ENCODE measurements around the gene KCNMA1. TPM values are rescaled to one million over a fixed set of nuclear protein-coding genes. Genes with fewer than 3 reads are reported as not detected.

The KCNMA1 gene
- total RNA-seq, 1 donor from 2014 or later: 5.4 TPM

DNA sequence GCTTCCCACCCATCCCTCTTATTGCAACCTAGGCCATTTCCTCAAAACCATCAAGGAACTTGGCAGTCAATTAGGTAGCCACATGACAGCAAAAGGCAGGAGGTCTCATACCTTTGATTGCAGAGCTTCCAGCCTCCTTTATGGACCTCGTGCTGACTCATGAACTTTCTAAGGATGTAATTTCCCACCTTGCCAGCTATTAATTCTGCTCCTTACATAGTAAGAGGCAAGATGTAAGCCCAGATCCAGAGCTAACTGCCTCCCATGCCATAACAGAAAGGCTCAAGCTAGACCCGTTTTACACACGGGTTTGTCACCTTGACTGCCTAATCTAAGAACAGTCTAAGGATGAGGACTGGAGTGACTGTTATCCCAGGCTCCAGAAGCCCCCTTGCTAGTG, 565.7 kb downstream of the KCNMA1 start:
- no peak for ATAC-seq

DNA sequence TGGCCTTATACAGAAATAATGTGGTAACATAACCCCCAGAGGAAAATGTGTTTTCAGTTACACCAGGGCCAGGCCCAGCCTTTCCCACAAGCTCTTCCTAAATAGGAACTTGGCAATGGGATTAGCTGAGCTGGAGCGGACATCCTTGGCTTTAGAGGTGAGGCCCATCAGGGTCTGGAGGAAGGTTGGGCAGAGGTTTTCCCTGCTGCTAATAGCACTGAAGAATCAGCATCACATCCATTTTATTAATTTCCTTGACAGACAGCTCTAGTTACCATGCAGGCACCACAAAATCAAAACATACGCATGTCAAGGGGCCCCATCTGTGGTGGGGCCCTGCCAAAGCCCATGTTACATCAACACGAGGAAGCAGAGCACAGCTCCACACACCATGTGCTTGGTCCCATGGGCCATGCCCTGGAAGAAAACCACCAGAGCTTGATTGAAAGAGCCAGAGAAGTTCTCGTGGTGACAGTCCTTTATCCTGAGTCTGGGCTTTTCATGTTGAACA, 566.6 kb downstream of the KCNMA1 start:
- no peak for ATAC-seq

DNA sequence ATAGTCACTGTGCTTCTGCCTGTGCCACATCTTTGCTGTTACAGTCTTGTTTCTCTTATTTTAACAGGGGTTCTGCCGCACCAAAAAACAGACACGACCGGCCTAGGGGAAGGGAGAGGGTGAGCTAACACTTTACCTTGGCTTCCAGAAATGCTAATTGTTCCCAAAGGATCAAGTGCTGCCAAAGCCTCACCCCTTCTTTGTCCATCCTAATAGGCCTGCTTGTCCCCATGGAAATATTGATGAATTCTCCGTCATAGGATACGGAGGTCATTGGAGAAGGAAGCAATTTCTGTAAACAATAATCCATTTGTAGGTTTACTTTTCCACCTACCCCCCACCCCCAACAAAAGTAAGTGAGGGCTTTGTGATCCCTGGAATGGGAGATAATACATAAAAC, 567.3 kb downstream of the KCNMA1 start:
- ATAC-seq: no peak

DNA sequence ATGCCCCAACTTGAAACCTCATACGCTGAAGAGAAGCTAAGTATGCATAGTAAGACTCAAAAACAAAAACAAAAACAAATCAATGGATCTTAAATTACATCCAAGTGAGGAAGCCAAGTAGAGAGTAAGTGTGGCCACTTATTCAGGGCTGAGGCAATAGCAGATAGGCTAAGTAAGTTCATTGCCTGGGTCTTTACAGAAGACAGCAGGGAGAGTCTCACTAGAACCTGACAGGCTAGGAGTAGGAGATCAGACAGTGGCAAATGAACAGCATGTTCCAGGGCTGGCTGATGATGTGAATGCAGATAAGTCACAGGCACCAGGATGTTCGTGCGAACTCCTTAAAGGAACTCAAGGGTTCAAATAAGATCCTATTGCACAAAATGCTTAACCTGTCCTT, 568.6 kb downstream of the KCNMA1 start:
- no peak for ATAC-seq

DNA sequence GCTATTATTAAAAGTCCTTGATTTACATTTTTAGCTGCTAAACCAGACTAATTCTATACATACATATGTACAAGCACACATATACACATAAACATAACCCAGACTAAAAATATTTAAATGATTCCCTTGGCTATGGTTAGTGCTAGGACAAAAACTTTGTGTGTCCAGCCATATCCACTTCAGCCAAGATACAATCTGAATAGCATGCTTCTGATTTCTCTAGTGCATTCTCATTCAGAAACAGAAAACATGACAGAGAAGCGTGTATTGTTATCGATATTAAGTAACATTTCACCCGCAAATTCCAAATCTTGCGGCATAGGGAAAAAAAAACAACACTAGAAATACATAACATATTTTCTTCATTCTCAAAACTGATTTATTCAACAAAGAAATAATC, 569.3 kb downstream of the KCNMA1 start:
- no peak for ATAC-seq

DNA sequence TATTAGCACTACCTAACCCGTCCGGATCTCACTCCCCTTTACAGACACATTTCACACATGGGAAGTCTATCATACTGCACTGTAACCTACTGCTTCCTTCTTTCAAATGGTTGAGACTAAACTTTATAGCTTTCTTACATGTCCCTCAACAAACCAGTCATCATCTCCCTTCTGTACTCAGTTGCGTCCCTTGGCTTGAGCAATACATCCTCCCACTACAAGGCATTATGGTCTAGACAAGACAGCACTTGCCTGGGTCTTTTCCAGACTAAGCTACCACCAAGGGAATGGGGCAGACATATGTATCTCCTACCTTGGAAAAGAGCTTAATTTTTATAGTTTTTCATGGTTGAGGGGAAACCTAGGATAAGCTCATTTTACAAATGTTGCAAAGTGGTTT, 575.2 kb downstream of the KCNMA1 start:
- no peak for ATAC-seq

DNA sequence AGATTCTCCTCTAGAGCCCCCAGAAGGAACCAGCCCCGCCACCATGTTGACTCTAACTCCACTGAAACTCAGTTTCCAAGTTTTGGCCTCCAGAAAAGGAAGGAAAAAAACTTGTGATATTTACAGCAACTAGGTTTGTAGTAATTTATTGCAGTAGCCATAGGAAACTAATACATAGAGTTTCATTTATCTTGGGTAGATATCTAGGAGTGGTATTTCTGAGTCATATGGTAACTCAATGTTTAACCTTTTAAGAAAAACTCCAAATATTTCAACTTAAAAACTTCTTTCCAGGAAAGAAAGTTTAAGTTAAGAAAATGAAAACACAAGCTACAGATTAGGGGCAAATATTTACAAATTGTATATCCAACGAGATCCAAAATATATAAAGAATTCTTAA, 576.7 kb downstream of the KCNMA1 start:
- ATAC-seq: no peak

DNA sequence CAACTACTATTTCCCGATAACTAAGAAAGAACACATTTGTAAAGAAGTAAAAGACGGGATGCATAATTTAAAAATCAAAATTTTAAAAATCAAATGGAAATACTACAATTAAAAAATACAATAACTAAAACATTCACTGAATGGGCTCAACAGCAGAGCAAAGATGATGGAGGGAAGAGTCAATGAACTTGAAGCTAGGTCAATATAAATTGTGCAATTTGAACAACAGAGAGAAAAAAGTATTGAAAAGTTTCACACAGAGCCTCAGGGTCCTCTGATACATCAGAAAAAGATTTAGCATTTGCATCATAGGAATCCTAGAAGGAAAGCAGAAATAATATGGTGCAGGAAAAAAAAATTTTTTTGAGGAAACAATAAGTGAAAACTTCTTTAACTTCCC, 581.0 kb downstream of the KCNMA1 start:
- no peak for ATAC-seq

DNA sequence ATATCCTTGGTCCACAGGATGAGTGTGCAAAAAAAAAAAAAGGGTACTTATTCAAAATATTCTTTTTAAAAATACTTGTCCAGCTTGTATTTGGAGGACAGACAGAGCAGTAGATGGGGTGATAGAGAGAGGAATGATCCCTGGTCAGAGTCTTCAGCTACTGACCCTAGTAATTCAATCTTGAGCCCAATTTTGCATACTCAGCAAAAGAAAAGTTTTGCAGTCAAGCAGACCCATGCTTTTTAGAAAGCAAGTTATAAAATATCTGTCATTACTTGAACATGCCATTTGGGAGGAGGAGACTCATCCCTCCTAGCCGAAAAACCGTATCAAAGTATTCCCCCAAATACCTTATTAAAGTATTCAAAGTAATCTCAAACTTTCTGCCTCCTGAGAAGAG, 585.0 kb downstream of the KCNMA1 start:
- ATAC-seq: no peak

DNA sequence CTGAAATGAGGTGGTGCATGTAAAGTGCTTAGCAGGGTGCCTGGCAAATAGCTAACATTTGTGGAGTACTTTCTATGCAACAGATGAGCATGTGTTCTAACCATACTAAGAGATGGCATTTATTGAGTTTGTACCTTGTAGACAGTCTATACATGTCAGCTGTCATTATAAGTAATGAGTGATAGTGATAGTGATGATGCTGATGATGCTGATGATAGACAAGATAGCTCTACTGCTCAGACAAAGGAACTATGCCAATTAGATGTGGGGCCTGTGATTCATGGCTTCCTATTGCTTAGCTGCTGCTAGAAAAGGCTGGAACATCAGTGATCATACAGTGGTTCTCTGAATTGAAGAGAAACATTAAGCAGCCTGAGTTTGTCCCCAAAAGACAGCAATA, 585.8 kb downstream of the KCNMA1 start:
- no peak for ATAC-seq

DNA sequence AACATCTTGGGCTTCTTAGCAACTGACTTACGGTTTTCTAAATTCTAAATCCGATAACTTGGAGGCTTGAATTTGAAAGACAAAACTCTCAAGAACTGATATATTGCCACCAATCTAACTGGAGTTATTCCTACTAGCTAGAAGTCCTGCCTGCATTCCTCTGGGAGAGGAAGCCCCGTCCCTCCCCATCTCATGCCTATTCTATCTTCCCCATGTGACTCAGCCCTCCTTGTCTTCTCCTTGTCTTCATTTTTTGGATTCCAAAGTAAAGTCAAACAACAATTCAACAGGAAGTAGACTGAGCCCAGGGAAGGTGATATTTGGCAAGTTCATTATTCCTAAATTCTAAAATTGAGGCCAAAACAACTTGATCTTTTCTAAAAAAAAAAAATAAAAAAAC, 587.7 kb downstream of the KCNMA1 start:
- ATAC-seq: no peak

DNA sequence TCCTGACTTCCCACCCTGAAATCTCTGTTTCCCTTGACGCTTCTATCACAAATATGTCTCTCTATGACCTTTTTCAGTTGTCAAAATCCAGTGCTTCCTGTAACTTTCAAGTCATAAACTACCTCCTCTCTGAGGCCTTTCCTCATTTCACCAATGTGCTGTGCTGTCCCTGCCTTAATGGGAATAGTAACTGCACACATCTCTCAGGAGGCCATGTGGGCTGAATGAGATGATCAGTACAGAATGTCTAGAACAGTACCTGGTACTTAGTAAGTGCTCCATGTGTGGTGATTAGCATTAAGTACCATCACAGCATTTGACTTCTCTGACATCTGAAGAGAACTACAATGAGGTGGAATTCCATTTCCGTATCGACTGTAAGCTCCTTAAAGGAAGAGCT, 588.5 kb downstream of the KCNMA1 start:
- ATAC-seq: no peak

DNA sequence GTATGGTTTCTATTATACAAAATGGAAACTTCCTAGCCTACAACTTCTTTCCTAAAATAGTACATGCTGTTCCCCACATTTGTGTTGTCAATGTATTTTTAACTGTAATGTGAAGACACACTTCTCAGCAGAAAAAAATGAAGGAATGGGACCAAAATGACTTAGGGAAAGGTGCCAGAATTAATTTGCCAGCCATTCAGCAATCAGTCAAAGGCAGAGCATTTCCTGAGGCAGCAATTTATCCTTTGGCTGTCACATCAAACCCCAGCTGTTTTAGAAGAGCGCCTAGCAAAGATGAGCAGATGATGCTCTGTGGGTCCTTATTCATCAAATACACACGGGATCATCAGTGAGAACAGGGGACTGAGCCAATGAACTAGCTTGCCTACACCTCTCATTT, 592.5 kb downstream of the KCNMA1 start:
- no peak for ATAC-seq

DNA sequence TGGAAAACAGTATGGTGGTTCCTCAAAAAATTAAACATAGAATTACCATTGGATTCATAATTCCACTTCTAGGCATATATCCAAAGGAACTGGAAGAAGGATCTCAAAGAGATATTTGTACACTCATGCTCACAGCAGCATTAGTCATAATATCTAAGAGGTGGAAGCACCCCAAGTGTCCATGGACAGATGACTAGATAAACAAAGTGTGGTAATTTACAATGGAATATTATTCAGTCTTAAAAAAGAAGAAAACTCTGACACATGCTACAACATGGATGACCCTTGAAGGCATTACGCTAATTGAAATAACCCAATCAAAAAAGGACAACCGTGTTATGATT, 594.2 kb downstream of the KCNMA1 start:
- no peak for ATAC-seq

DNA sequence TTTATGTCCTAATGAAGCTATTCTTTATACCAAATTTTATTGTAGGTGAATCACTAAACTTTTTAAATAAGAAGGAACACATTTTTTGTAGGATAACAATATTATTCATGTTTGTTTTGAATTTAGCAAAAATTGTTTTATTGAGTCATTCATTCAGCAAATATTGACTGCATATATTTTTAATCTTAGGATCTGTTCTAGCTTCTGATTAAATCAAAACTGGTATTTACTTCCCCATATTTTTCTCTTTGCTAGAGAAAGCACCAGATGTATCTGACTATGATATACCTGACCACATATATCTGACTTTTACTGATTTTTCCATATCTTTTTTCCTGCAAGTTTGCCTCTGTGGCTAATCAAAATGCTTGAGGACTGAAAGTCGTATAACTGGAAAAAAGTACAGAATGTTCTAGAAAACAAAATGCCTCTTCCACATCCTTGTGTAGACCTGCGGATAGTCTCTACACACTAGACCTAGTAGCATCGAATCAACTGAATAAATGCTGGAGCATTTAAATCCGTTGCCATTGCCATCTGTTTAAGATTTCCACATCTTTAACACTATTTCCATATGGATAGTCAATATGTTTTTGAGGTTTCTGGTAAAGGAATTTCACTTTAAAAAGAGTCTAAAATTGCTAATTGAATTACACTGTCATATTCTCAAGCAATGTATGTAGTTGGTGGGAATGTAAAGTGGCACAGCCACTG, 594.7 kb downstream of the KCNMA1 start:
- no peak for ATAC-seq

DNA sequence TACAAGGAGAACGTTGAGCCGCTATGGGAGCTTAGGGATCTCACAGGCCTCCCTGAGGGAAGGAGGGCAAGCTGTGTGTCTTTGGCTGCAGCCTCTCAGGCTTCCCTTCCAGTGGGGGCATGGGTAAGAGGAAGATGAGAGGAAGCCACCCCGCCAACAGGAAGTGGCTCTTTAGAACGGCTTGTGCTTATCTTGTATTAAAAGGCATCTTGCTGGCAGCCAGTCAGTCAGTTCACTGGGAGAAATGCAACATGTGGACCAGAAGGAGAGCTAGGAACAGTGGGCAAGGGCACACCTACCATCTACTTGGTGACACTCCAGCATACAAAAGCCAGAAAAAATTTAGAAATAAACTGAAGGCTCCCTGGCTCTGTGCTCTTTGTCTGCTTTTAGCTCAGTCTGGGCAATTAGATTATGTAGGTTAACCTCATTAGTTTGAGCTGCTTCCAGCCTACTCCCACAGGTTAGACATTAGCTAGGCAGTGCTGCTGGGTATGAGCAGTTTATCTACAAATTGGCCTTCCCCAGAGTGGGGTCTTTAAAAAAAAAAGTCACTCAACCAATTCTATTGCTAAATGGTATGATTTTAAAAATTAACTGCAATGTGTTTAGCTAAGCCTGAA, 595.9 kb downstream of the KCNMA1 start:
- no peak for ATAC-seq

DNA sequence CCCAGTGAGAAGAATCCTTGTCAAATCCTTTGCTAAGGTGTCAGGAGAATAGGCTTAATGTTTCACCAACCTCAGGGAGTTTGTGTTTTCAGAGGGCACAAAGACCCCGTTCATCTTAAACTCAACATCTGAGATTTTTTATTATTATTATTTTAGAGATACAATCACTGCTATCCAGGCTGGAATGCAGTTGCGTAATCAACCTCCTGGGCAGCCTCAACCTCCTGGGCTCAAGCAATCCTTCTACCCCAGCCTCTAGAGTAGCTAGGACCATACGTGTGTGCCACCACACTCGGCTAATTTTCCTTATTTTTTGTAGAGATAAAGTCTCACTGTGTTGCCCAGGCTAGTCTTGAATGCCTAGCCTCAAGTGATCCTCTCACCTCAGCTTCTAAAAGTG, 599.2 kb downstream of the KCNMA1 start:
- no peak for ATAC-seq

DNA sequence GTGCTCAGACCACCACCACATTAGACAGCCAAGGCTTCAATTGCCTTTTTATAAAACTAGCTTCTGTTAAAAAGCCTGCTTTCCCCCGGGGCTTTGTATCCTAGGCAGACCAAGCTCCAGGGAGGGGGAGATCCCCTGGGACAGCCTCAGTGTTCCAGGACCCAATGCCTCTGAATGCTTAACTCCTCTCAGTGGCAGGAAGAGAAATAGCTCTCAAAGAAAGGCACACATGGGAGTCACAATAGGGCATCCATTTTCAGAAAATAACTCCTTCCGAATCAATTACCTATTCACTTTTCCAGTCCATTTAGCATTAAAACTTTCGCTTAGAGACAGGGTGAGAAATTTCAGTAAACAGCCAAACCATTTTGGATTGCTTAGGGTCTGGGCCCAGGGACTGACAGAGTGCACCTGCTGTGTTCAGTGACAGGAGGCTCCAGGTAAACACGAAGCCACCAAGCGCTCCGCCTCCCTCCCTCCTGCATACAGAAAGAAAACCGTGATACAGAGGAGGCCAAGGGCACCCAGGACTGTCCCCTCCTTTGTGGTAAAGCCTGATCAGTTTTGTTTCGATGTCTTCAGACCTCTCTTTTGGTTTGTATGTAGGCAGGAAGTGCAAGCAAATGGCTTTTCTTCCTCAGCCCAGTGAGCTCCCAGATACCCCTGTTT, 599.7 kb downstream of the KCNMA1 start:
- no peak for ATAC-seq

DNA sequence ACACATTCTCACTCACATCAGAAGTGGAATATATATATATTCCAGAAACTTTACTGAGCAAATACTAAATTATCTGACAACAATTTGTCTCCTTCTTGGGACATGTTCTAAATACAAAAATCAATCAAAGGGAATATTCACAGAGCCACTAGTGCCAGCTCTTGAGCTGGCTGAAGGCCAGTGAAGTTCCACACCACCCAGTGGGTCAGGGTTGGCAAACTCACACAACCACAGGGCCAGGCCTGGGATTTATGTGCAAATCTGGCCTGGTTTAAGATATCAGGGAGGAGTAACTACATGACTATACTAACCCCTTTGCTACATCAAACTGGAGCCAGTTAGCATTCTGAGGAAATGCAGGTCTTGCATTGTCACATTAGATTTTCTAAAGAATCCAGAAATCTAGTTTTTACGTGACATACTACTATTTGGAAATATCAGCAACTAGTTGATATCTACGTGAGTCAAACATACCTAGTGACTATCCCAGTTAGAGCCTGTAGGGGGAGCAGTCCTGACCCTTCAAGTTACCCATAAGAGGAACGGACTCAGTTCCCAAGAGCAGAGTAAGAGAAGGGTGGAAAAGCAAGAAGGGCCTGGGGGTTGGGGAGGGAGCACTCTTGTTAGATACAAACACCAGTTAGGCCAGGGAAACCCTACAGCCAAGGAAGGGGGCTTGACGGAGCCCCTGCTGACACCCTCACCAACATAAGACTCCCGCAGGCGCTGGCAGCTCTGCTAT, 600.4 kb downstream of the KCNMA1 start:
- no peak for ATAC-seq

DNA sequence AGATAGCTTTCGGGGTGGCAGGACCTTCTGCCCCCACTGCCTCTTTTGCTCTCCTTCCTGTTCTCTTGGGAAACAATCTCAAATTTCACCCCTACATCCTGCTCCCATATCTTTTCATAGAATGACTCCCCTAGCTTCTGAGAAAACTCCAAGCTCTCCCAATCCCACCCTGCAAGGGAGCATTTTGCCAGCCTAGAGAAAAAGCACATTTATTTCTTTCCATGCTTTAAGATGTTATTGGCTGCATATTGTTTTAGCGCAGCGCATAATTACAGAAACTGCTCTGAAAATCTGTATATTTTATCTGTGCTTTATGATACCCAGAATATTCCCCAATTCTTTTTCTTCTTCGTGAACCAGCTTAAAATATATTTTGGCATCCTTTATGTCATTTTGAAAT, 601.3 kb downstream of the KCNMA1 start:
- ATAC-seq: no peak

DNA sequence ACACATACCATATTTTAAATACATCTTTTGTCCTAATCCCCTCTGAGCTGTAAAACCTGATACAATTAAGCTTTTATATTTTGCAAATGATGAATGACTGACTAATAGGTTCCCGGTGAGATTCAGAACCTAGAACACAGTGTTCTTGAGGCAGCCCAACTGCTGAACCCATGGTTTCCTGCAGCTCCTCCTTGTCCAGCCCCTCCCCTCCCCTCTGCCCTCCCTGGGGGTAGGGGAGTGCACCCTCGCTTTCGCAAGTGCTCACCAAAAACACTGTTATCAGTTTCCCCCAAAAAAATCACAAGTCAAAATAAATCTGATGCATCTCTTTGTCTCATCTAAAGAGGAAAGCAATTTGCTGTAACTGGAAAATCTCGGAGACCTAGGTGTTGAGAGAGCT, 602.8 kb downstream of the KCNMA1 start:
- no peak for ATAC-seq

DNA sequence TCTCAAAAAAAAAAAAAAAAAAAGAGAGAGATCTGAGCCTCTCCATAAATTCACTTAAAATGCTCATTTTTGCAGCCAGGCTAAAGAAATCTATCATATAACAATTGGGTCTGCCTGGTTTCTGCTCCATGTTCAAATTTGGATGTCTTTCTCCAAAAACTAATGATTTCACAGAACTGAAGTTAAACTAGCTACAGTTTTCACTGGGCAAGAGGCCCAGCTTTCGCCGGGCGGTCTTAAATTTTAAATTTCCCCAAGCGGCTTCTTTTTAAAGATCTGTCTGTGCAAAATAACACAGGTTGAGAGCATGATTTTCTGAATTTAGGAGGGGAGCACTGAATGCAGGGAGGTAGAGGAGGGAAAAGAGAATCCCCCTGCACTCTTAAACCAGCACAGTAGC, 603.4 kb downstream of the KCNMA1 start:
- no peak for ATAC-seq

DNA sequence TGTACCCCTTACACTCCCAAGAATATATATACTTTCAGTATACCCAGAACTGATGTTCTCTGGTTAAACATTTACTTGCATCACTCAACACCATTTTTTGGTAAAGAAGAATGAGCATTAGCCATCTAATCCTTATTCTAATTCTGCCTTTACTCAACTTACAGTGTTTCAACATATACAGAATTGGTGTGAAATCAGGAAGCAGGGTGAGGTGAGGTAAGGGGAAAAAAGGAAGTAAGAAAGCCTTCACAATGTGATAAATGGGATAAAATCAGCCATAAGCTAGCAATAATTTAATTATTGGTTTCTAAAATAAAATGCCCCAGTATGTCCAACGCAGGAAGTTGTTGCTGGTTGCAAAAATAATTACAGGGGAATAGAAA, 605.4 kb downstream of the KCNMA1 start:
- ATAC-seq: no peak
